ENCODE results near the gene KIF1A.
"Not testable (repeated sequence)": the region's sequence is repeated elsewhere in the genome, so short reads cannot be mapped to it uniquely, and the experiment has no call there.

Gene KIF1A

DNA sequence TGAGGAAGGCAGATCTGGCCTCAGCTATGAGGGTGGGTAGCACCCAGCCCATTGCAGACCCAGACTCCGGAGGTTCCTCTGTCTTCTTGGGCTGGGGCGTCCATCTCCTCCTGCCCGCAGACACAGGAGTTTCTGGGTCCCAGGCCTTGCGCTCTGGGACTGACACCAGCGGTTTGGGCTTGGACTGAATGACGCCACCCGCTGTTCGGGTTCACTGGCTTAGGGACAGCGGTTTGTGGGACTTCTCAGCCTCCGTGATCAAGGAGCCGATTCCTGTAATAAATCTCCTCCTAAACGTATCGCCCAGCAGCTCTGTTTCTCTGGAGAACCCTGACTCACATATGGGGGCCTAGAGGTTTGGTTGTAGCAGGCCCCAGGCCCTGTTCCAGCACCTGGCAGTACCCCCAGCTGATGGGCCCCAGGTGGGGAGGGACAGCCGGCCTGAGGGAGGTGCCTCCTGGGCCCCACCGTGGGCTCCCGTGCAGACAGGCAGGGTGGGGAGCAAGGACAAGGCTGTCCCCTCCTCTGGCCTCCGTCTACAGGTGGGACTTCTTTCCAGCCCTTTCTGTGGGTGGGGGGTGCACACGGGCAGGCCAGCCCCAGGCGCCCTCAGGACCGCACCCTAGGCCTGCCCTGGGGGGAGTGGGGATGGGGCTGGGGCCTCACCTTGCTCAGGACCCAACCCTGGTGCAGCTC, 132.8 kb downstream of the KIF1A start:
- H3K9ac ChIP-seq (ENCODE audit: low read length in 5 of 5): no peak overlapping the region
- H3K27me3 ChIP-seq (ENCODE audit: control insufficient read depth in 5 of 5, insufficient read depth in 4 of 5, low read length in 5 of 5): peaks cover 0 to 12% (median 4%) of the 10 kb centered on the region in 5 donors
- peaks cover 0 to 3% (median 0%) of the 10 kb centered on the region in 5 donors for H3K4me1 ChIP-seq (ENCODE audit: control insufficient read depth in 5 of 5, insufficient read depth in 5 of 5, low read length in 5 of 5)
- no peaks in the 10 kb centered on the region for H3K36me3 ChIP-seq (ENCODE audit: control insufficient read depth in 5 of 5, insufficient read depth in 5 of 5, low read length in 5 of 5)
- no peak overlapping the region for H3K27ac ChIP-seq (ENCODE audit: low read depth, low read length)
- no peak overlapping the region for H3K4me3 ChIP-seq (ENCODE audit: low read depth in 1 of 5, low read length in 5 of 5)
- no peaks in the 10 kb centered on the region for H3K9me3 ChIP-seq (ENCODE audit: control insufficient read depth in 5 of 5, low read length in 5 of 5)

DNA sequence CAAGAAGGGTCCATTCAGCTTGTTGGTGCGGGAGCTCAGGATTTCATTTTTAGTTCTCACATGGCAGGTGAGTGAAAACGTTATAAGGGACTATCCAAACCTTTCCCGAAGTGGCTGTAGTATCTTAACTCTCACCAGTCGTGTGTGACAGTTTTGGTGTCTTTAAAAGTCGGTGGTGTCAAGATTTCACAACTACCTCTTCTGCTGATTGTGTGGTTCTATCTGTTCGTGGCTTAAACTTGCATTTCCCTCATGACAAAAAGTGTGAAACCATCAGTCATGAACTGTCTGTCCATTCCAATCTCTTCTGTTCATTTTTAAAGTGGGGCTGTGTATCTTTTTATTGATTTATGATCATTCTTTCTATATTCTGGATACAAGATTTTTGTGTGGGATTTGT, 133.6 kb downstream of the KIF1A start:
- H3K9me3 ChIP-seq (ENCODE audit: control insufficient read depth in 5 of 5, low read length in 5 of 5): no peaks in the 10 kb centered on the region
- peaks cover 0 to 3% (median 0%) of the 10 kb centered on the region in 5 donors for H3K4me1 ChIP-seq (ENCODE audit: control insufficient read depth in 5 of 5, insufficient read depth in 5 of 5, low read length in 5 of 5)
- H3K36me3 ChIP-seq (ENCODE audit: control insufficient read depth in 5 of 5, insufficient read depth in 5 of 5, low read length in 5 of 5): no peaks in the 10 kb centered on the region
- H3K9ac ChIP-seq (ENCODE audit: low read length in 5 of 5): no peak overlapping the region
- H3K4me3 ChIP-seq (ENCODE audit: low read depth in 1 of 5, low read length in 5 of 5): no peak overlapping the region
- H3K27me3 ChIP-seq (ENCODE audit: control insufficient read depth in 5 of 5, insufficient read depth in 4 of 5, low read length in 5 of 5): peaks cover 0 to 12% (median 4%) of the 10 kb centered on the region in 5 donors
- no peak overlapping the region for H3K27ac ChIP-seq (ENCODE audit: low read depth, low read length)

DNA sequence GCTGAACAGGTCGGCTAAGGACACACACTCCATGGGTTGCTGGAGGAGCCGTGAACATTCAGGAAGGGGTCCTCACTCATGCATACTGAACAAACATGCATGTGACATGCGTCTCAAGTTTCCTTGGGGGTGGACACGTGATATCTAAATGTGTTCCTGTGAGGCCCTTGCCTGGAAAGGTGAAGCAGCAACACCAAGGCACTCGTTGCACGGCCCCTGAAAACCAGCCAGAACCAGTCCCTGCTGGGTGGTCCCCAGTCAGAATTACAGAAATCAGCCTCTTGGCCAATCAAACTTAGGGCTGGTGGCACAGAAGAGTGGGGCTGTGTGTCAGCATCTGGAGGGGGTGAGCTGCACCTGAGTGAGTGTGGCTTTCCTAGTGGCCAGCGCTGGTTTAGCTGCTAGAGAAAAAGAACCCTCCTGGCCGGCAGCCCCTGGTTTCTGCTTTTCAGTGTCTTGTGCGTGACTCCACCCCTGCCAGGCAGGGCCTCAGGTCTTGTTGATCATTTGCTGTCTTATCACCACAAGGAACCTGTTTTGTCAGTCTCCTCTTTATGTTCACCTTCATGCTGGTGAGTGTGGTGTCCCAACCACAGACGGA, 134.1 kb downstream of the KIF1A start:
- Histone ChIP-seq H3K9me3 (ENCODE audit: control insufficient read depth in 5 of 5, low read length in 5 of 5) (no peaks in the 10 kb centered on the region), H3K27ac (ENCODE audit: low read depth, low read length) (no peak overlapping the region), H3K27me3 (ENCODE audit: control insufficient read depth in 5 of 5, insufficient read depth in 4 of 5, low read length in 5 of 5) (peaks cover 0 to 12% (median 4%) of the 10 kb centered on the region in 5 donors), H3K4me1 (ENCODE audit: control insufficient read depth in 5 of 5, insufficient read depth in 5 of 5, low read length in 5 of 5) (peaks cover 0 to 3% (median 0%) of the 10 kb centered on the region in 5 donors), H3K9ac (ENCODE audit: low read length in 5 of 5) (no peak overlapping the region), H3K36me3 (ENCODE audit: control insufficient read depth in 5 of 5, insufficient read depth in 5 of 5, low read length in 5 of 5) (no peaks in the 10 kb centered on the region), H3K4me3 (ENCODE audit: low read depth in 1 of 5, low read length in 5 of 5) (no peak overlapping the region)

DNA sequence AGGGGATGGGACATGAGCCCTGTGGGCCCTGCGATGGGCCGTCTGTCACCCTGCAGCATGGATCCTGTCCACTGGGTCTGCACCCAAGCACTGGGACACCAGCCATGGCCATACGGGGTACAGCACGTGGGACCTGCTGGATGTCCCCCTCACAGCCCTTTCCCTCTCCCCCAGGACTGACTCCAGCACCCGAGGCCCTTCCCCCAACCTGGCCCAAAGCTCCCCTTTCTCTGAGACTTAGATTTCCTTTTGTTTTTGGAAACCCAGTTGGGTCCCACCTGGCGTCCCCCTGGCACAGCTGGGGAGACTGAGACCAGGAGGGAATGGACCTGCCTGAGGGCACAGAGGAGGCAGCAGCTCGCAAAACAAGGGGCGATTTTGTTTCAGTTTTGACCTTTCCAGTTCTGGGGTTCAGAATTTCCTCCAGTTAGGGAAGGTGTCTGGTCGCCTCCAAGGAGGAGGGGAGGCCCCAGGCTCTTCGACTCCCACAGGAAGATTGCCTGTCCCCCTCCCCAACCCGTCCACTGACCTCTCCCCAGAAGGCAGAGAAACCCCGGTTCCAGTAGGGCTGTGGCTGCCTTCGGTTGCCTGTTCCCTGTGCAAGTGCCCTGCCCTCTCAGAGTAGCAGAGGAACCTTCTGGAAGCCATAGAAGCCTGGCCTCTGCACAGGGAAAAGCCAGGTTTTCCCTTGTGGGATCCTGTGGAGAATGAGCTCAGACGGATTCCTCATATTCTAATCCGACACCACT, 135.9 kb downstream of the KIF1A start:
- not testable (repeated sequence) for H3K4me3 ChIP-seq (ENCODE audit: low read depth in 1 of 5, low read length in 5 of 5); H3K4me1 ChIP-seq (ENCODE audit: control insufficient read depth in 5 of 5, insufficient read depth in 5 of 5, low read length in 5 of 5); H3K36me3 ChIP-seq (ENCODE audit: control insufficient read depth in 5 of 5, insufficient read depth in 5 of 5, low read length in 5 of 5); H3K9ac ChIP-seq (ENCODE audit: low read length in 5 of 5); H3K9me3 ChIP-seq (ENCODE audit: control insufficient read depth in 5 of 5, low read length in 5 of 5); H3K27ac ChIP-seq (ENCODE audit: low read depth, low read length)
- H3K27me3 ChIP-seq (ENCODE audit: control insufficient read depth in 5 of 5, insufficient read depth in 4 of 5, low read length in 5 of 5): peaks cover 0 to 12% (median 4%) of the 10 kb centered on the region in 5 donors

DNA sequence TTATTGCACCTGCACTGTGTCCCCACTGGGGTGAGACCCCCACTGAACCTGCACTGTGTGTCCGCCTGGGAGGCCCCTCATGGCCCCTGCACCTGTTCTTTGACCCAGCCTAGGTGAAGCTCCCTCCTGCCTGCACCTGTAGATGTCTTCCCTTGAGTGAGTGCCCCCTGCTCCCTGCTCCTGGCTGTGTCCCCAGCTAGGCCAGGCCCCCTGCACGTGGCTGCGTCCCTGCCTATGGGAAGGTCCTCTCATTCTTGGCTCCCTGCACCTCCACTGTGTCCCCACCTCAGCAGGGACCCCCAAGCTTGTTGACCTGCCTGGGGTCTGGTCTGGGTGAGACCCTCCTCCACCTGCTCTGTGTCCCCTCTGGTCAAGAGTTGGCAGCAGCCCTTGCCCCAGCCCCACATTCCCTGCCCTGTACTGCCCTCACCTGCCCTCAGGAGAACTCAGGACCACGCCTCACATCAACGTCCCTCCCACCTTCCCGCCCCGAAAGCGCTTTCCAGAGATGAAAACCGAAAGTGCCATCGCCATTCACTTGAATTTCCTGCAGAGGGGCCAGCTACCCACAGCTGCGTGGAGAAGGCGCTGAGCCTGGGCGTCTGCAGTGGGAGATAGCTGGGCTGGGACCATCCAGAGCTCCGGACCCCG, 136.6 kb downstream of the KIF1A start:
- not testable (repeated sequence) for H3K27ac ChIP-seq (ENCODE audit: low read depth, low read length); H3K9ac ChIP-seq (ENCODE audit: low read length in 5 of 5); H3K9me3 ChIP-seq (ENCODE audit: control insufficient read depth in 5 of 5, low read length in 5 of 5); H3K4me3 ChIP-seq (ENCODE audit: low read depth in 1 of 5, low read length in 5 of 5); H3K36me3 ChIP-seq (ENCODE audit: control insufficient read depth in 5 of 5, insufficient read depth in 5 of 5, low read length in 5 of 5); H3K4me1 ChIP-seq (ENCODE audit: control insufficient read depth in 5 of 5, insufficient read depth in 5 of 5, low read length in 5 of 5); H3K27me3 ChIP-seq (ENCODE audit: control insufficient read depth in 5 of 5, insufficient read depth in 4 of 5, low read length in 5 of 5)

DNA sequence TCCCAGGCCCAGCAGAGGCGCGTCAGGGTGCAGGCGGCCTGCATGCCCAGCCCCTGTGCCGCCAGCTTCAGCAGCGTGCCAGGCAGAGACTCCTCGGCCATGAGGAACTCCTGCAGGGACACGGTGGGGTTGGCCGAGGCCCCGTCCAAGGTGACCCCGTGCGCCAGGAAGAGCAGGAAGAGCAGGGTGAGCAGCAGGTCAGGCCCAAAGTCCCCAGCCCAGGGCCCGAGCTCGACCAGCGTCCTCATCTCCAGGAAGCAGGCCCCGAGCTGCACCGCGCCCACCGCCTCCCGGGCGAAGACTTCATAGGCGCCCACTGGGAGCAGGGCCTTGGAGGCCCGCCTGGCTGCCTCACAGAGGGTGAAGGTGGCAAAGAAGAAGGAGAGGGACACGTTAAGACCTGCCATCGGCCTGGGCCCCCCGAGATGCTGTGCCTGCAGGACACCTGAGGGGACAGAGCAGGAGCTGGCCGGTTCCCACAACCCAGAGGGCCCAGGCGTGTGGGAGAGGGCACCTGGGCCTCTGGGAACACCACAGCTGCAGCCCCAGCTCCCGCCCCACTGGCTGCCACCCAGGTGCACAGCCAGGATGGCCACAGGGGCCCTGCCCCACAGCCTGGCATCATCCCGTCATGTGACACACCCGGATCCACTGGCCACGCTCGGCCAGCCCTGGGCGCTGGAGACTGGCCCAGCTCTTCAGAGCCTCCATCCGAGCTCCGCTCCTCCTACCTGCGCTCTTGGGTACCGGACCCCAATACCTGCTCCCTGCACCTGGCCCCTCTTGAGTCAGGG, 137.4 kb downstream of the KIF1A start, which contains the start of gene AQP12B:
Gene AQP12B (minus strand): TSS at position 455 of the 794 bp plus-strand sequence. CDS start 48 bp downstream, at position 407.
- H3K9ac ChIP-seq (ENCODE audit: low read length in 5 of 5); H3K27ac ChIP-seq (ENCODE audit: low read depth, low read length); H3K27me3 ChIP-seq (ENCODE audit: control insufficient read depth in 5 of 5, insufficient read depth in 4 of 5, low read length in 5 of 5); H3K4me1 ChIP-seq (ENCODE audit: control insufficient read depth in 5 of 5, insufficient read depth in 5 of 5, low read length in 5 of 5); H3K4me3 ChIP-seq (ENCODE audit: low read depth in 1 of 5, low read length in 5 of 5); H3K36me3 ChIP-seq (ENCODE audit: control insufficient read depth in 5 of 5, insufficient read depth in 5 of 5, low read length in 5 of 5); H3K9me3 ChIP-seq (ENCODE audit: control insufficient read depth in 5 of 5, low read length in 5 of 5): not testable (repeated sequence)

DNA sequence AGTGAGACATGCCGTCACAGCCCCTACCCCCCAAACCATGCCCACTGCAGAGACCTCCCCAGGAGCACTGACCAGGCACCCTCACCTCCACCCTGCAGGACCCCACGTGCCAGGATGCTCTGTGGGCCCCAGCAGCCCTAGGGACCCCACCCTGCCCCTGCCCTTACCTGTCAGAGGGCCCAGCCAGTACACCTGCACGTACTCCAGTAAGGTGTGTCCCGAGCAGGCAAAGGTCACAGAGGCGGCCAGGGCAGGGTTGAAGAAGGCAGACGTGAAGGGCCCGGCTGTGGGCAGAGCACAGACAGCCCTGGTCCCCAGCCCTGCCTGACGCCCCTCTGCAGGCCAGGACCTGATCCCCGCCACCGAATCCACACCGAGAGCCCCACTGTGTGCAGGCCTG, 139.8 kb downstream of the KIF1A start:
- not testable (repeated sequence) for H3K9me3 ChIP-seq (ENCODE audit: control insufficient read depth in 5 of 5, low read length in 5 of 5); H3K9ac ChIP-seq (ENCODE audit: low read length in 5 of 5); H3K36me3 ChIP-seq (ENCODE audit: control insufficient read depth in 5 of 5, insufficient read depth in 5 of 5, low read length in 5 of 5); H3K4me1 ChIP-seq (ENCODE audit: control insufficient read depth in 5 of 5, insufficient read depth in 5 of 5, low read length in 5 of 5); H3K27me3 ChIP-seq (ENCODE audit: control insufficient read depth in 5 of 5, insufficient read depth in 4 of 5, low read length in 5 of 5); H3K4me3 ChIP-seq (ENCODE audit: low read depth in 1 of 5, low read length in 5 of 5); H3K27ac ChIP-seq (ENCODE audit: low read depth, low read length)

DNA sequence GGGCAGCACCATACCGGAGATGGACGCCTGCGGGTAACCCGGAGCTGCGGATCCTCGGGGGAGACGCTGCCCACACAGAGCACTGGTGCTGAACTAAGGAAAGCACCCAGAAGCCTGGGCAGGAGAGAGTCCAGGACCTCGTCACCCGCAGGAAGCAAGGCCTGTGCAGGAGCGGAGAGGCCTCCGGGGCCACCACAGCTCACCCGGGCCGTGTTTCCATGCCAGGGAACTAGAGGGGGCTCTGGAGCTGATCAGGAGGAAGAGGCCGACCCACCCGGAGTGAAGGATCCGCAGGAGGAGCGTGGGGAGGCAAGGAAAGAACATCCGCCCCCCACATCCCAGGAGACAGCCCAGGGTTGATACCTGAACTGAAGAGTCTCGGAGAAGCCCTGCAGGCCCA, 141.1 kb downstream of the KIF1A start:
- not testable (repeated sequence) for H3K4me1 ChIP-seq (ENCODE audit: control insufficient read depth in 5 of 5, insufficient read depth in 5 of 5, low read length in 5 of 5); H3K9me3 ChIP-seq (ENCODE audit: control insufficient read depth in 5 of 5, low read length in 5 of 5); H3K36me3 ChIP-seq (ENCODE audit: control insufficient read depth in 5 of 5, insufficient read depth in 5 of 5, low read length in 5 of 5); H3K9ac ChIP-seq (ENCODE audit: low read length in 5 of 5); H3K27me3 ChIP-seq (ENCODE audit: control insufficient read depth in 5 of 5, insufficient read depth in 4 of 5, low read length in 5 of 5); H3K27ac ChIP-seq (ENCODE audit: low read depth, low read length); H3K4me3 ChIP-seq (ENCODE audit: low read depth in 1 of 5, low read length in 5 of 5)

DNA sequence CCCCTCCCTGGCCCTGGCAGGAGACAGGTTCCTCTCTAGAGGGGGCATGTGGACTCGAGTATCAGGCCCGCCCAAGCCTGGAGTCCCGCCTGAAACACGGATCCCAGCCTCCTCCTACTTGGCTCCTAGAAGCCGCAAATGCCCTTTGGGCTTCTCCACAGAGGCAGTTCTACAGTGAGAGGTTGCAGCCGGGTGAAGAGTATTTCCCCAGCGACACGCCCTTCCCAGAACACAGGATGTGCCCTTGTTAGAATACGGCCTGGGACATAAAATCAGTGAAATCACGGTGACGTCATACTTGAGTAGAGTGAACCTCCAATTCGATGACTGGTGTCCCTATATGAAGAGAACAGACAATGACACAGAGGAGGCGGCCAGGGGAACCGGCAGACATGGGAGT, 142.0 kb downstream of the KIF1A start:
- H3K9ac ChIP-seq (ENCODE audit: low read length in 5 of 5); H3K36me3 ChIP-seq (ENCODE audit: control insufficient read depth in 5 of 5, insufficient read depth in 5 of 5, low read length in 5 of 5); H3K4me1 ChIP-seq (ENCODE audit: control insufficient read depth in 5 of 5, insufficient read depth in 5 of 5, low read length in 5 of 5); H3K9me3 ChIP-seq (ENCODE audit: control insufficient read depth in 5 of 5, low read length in 5 of 5); H3K27ac ChIP-seq (ENCODE audit: low read depth, low read length); H3K27me3 ChIP-seq (ENCODE audit: control insufficient read depth in 5 of 5, insufficient read depth in 4 of 5, low read length in 5 of 5); H3K4me3 ChIP-seq (ENCODE audit: low read depth in 1 of 5, low read length in 5 of 5): not testable (repeated sequence)

All from subcutaneous abdominal adipose tissue (tissue), 5 donors.